ENCODE data around the gene CCDC91. TPM values are rescaled to one million over a fixed set of nuclear protein-coding genes. Genes with fewer than 3 reads are reported as not detected.
"Not testable (repeated sequence)": the region's sequence is repeated elsewhere in the genome, so short reads cannot be mapped to it uniquely, and the experiment has no call there.

CCDC91 gene
- polyA plus RNA-seq, 2 of the 4 experiments (the other 2 are of a cell fraction): 26.0 to 48.1 TPM

DNA sequence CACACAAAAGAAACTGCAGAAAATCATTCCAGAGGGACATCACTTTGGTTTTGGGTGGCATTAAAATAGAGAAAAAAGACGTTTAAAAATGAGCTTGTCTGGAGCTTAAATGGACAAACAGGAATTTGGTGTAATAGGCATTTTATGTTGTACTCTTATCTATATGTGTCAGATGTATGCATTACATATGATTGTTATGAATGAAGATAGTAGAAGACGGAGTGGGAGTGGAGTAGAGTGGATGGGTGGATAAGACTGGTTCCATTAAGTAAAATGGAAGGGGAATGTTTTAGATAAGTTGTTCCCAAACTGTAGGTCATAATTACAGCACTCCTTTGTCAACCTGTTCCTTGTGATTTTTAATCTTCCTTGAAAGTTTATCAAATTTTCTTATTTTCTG, 1.9 kb downstream of the CCDC91 start (continued):
- TF ChIP-seq RNF2 (IDR thresholded peaks at IDR 0.05; ENCODE audit: borderline replicate concordance, low read depth) (no peak), MAFK (IDR thresholded peaks at IDR 0.05; ENCODE audit: partially characterized antibody) (no peak), POLR2A (IDR thresholded peaks at IDR 0.05; ENCODE audit: low read length) (no peak), KDM5A (IDR thresholded peaks at IDR 0.05) (no peak)

DNA sequence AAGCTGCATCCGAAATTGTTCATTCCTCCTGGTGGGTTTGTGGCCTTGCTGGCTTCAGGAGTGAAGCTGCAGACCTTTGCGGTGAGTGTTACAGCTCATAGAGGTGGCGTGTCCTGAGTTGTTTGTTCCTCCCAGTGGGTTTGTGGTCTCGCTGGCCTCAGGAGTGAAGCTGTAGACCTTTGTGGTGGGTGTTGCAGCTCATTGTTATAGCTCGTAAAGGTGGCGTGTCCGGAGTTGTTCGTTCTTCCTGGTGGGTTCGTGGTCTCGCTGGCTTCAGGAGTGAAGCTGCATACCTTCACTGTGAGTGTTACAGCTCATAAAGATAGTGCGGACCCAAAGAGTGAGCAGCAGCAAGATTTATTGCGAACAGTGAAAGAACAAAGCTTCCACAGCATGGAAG, 4.4 kb downstream of the CCDC91 start:
- H3K9me3 ChIP-seq; FAIRE-seq; H3K4me2 ChIP-seq; POLR2A ChIA-PET; ATAC-seq; H3K4me3 ChIP-seq; H3K4me1 ChIP-seq; DNase-seq (ENCODE audit: low read depth in 1 of 2, low spot score in 1 of 2); H3K27ac ChIP-seq: not testable (repeated sequence)
- CTCF ChIA-PET: interaction anchor here (1.1 to 1.5 kb wide), 3 partner anchors 224 to 254 kb away, joined by 3 to 7 read pairs (median 4); no protein-coding TSS in a partner anchor
- 93% methylated on average over 12 of the region's 12 CpGs for WGBS (ENCODE audit: missing lambda C conversion rate)

DNA sequence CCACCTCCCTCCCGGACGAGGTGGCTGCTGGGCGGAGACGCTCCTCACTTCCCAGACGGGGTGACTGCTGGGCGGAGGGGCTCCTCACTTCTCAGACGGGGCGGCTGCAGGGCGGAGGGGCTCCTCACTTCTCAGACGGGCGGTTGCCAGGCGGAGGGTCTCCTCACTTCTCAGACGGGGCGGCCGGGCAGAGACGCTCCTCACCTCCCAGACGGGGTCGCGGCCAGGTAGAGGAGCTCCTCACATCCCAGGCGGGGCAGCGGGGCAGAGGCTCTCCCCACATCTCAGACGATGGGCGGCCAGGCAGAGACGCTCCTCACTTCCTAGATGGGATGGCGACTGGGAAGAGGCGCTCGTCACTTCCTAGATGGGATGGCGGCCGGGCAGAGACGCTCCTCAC, 10.9 kb downstream of the CCDC91 start:
- H3K4me2 ChIP-seq; H3K4me1 ChIP-seq; CTCF ChIA-PET; DNase-seq (ENCODE audit: low read depth in 1 of 2, low spot score in 1 of 2); POLR2A ChIA-PET; ATAC-seq; FAIRE-seq; H3K9me3 ChIP-seq; H3K4me3 ChIP-seq; H3K27ac ChIP-seq: not testable (repeated sequence)
- WGBS (ENCODE audit: missing lambda C conversion rate): 93% methylated on average over 8 of the region's 30 CpGs

DNA sequence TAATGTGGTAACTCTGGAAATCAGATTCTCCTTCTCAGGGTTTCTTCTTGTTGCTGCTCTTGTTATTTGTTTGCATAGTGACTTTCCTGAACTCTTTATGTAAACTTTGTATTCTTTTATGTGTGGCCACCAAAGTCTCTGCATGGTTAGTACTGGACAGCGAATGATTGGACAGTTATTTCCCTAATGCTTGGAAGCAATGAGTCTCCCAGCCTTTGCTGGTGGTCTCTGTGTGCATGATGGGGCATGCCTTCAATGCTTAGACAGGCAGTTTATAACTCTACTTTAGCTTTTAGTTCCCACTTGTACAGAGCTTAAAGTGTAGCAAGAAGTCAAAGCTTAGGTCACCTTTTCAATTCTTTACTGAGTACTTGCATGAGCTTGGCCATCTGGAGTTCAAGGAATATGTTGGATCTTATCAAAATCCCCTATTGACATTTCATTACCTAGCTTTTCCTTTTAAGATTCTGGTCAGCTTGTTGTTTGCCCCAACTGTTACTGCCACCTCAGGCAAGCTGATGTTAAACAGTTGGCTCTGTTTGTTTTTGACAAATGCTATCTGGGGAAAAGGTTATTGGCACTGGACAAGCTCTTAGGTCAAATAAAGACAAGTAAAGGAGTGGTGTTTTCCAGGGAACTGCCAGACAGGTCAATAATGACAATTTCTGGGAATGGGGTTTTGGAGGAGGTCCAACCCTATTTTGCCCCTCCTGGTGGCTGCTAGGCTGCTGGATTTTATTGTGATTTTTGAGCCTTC, 12.3 kb downstream of the CCDC91 start:
- Histone ChIP-seq H3K4me2 (peak overlapping the region; percentile 22; the same call in 2 of the 3 replicates), H3K4me3 (no peak overlapping the region), H3K27ac (no peak overlapping the region), H3K9me3 (peaks cover 5% of the 10 kb centered on the region; the same call in 1 of the 3 replicates), H3K4me1 (peaks cover 5% of the 10 kb centered on the region; the same call in 2 of the 3 replicates)
- FAIRE-seq: no peak
- 0 out of 2 replicates have a peak, but pooled peaks have one; percentile 41 for TF ChIP-seq EHMT2 (IDR thresholded peaks at IDR 0.05; ENCODE audit: low read depth)
- TF ChIP-seq MYC (IDR thresholded peaks at IDR 0.05; ENCODE audit: borderline replicate concordance, low read length): no peak
- TF ChIP-seq, protein P1, sequence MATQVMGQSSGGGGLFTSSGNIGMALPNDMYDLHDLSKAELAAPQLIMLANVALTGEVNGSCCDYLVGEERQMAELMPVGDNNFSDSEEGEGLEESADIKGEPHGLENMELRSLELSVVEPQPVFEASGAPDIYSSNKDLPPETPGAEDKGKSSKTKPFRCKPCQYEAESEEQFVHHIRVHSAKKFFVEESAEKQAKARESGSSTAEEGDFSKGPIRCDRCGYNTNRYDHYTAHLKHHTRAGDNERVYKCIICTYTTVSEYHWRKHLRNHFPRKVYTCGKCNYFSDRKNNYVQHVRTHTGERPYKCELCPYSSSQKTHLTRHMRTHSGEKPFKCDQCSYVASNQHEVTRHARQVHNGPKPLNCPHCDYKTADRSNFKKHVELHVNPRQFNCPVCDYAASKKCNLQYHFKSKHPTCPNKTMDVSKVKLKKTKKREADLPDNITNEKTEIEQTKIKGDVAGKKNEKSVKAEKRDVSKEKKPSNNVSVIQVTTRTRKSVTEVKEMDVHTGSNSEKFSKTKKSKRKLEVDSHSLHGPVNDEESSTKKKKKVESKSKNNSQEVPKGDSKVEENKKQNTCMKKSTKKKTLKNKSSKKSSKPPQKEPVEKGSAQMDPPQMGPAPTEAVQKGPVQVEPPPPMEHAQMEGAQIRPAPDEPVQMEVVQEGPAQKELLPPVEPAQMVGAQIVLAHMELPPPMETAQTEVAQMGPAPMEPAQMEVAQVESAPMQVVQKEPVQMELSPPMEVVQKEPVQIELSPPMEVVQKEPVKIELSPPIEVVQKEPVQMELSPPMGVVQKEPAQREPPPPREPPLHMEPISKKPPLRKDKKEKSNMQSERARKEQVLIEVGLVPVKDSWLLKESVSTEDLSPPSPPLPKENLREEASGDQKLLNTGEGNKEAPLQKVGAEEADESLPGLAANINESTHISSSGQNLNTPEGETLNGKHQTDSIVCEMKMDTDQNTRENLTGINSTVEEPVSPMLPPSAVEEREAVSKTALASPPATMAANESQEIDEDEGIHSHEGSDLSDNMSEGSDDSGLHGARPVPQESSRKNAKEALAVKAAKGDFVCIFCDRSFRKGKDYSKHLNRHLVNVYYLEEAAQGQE (IDR thresholded peaks at IDR 0.05): 0 out of 2 replicates have a peak, but pooled peaks have one; percentile 20
- WGBS (ENCODE audit: missing lambda C conversion rate): 73% methylated on average over 1 of the region's 1 CpG
- ChIA-PET POLR2A (interaction anchor here (1.0 kb wide), 1 partner anchor 12 kb away, joined by 3 read pairs; no protein-coding TSS in a partner anchor), CTCF (no interaction called here)
- DNase-seq (ENCODE audit: low read depth in 1 of 2, low spot score in 1 of 2): peak in 1 of 2 experiments; percentile 19
- no peak for ATAC-seq

DNA sequence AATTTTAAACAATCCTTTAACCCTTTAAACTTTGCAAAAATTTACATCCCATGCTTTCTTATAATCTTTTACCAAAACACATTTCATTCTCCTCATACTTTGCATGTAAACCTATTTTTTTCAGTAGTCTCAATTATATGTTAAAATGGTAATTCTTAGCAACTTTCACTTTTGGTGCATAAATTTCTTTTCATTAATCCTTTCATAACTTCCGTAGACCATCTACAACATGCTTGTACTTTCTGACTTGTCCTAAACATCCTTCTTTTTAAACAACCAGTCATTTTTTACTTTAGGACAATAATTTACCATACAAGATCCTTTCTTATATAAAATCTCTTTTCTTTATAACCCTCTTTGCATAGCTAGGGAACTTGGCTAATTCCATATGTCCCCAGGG, 19.5 kb downstream of the CCDC91 start:
- Histone ChIP-seq H3K9me3 (peaks cover 21% of the 10 kb centered on the region; the same call in 2 of the 3 replicates), H3K4me3 (no peak overlapping the region), H3K4me2 (no peak overlapping the region), H3K4me1 (no peaks in the 10 kb centered on the region), H3K27ac (no peak overlapping the region)
- no peak for ATAC-seq
- peak in 1 of 2 experiments; percentile 51 for DNase-seq (ENCODE audit: low read depth in 1 of 2, low spot score in 1 of 2)
- TF ChIP-seq, protein P2, sequence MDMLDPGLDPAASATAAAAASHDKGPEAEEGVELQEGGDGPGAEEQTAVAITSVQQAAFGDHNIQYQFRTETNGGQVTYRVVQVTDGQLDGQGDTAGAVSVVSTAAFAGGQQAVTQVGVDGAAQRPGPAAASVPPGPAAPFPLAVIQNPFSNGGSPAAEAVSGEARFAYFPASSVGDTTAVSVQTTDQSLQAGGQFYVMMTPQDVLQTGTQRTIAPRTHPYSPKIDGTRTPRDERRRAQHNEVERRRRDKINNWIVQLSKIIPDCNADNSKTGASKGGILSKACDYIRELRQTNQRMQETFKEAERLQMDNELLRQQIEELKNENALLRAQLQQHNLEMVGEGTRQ (IDR thresholded peaks at IDR 0.05): no peak
- TF ChIP-seq ZFP36 (IDR thresholded peaks at IDR 0.05; ENCODE audit: borderline replicate concordance, partially characterized antibody): peak; percentile 93
- WGBS (ENCODE audit: missing lambda C conversion rate): 88% methylated on average over 1 of the region's 1 CpG
- FAIRE-seq: peak; percentile 72
- POLR2A ChIA-PET: no interaction called here
- CTCF ChIA-PET: no interaction called here

All from A549 (cell line).